GM12891 (cell line): Measurements from ENCODE around the gene CRHR2.

ENCODE experiments used
- PAX5 ChIP-seq: IDR thresholded peaks from 2 replicates; pipeline ENCODE4 v1.6.1; 2011; ENCODE audit warnings: low read length, moderate library complexity, mild to moderate bottlenecking; ENCODE audit not compliant: insufficient read depth, severe bottlenecking
- POLR2A ChIP-seq: IDR thresholded peaks from 2 replicates; pipeline ENCODE4 v1.6.1; 2011; ENCODE audit warnings: low read depth, low read length, control low read depth
- POLR2AphosphoS5 ChIP-seq: IDR thresholded peaks from 2 replicates; pipeline ENCODE4 v1.6.1; 2011; ENCODE audit warnings: low read depth, low read length, control low read depth
- SPI1 ChIP-seq: IDR thresholded peaks from 2 replicates; pipeline ENCODE4 v1.6.1; 2011; ENCODE audit warnings: low read depth, low read length, control low read depth
- TAF1 ChIP-seq: IDR thresholded peaks from 2 replicates; pipeline ENCODE4 v1.6.1; 2011; ENCODE audit warnings: low read depth, low read length, control low read depth

DNA sequence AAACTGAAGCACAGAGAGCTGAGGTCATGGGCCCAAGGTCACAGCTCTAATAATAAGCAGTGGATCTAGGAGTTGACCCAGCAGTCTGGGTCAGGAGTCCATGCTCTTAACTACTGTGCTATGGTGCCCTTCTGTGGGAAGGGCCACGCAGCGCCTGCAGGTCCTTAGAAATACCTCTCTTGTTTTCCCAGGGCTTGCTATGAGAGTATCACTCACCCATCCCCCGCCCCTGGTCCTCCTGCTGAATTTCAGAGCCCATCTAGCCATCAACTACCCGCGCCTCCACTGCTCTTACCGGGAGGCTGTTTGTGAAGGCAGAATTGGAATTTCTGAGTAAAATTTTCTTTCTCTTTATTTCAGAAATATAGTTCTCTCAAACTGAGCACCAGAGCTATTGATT, 27.3 kb upstream of the CRHR2 start:
- TF ChIP-seq POLR2A (no peak), SPI1 (no peak), TAF1 (no peak), POLR2AphosphoS5 (no peak), PAX5 (no peak)
